NCI-H2107 (cell line): ENCODE measurements around the gene MGLL.

Source experiments
- DNase-seq: peaks from one replicate; lab custom pipeline; 2025; lab: John Stamatoyannopoulos, UW

The MGLL gene

DNA sequence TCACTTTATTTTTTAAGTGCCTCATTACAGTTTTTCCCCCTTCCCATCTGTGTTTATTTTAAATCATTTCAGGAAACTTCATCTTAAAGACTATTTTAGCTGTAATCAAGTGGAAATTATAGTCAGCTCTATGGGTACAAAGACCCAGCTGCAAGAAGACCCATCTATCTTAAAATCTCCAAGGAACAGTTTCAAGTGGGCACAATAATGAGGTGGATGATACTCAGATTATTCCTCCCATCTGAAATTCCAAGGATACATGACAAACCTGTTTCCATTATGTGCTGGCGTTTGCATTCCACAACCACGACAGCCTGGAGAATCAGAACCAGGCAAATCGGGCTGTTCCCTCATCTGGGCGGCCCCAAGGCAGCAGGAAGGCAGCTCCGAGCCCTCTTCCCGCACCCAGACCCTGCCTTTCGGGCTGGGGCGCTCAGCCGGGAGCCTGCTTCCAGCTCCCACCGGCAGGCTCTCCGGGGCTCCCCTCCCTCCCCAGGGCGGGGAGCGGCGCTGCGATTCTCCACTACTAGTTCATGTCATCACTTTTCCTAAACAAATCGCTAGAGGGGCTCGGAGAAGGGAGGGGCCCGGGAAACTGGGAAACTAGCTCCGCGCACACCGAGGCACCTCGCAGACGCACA is at the start of gene MGLL:
Gene MGLL, minus strand, starts transcription at position 475 of the 641 bp plus-strand sequence. Its CDS starts 197 bp downstream, at position 278.
- DNase-seq: no peak

GRCh38 chr3:127870156-127870555 is 47.8 kb upstream of the MGLL start:
- DNase-seq: no peak

DNA sequence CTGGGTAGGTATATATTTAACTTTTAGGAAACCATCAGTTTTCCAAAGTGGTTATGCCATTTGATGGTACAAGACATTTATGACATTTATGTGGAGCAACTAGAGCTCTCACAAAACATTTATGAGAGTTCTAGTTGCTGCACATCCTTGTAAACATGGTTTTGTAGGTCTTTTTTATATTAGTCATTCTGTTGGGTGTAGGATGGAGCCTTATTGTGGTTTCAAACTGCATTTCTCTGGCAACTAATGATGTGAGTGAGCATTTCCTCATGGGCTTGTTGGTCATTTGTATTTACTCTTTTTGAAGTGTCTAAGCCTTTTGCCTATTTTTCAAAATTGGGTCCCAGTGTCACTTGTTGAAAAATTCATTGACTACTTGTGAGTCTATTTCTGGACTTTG is 45.7 kb upstream of the MGLL start:
- no peak for DNase-seq

- DNase-seq: no peak
These were observed 45.1 kb upstream of the MGLL start for GRCh38 chr3:127867412-127867811.

- no peak for DNase-seq
These were observed 43.6 kb upstream of the MGLL start for GRCh38 chr3:127865941-127866340.

DNA sequence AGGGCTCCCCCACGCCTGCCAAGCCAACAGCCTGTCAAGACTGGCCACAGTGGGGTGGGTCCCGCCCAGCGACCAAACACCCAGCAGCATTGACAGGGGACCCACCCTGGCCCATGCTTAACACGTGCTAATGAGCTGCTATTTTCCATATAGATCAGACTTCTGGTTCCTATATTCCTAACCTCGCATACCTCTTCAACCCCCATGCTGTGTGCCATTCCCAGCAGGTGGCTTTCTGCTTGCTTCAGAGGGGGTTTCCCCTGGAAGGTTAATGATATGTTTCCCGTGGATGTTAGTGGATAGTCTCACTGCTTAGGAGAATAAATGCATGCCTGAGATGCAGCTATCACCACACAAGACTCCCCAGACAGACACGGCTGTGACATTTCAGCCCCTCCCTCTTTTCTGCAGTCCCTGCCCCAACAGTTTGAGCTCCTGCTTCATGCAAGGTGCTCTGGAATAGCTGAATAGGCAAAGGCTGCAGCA is 37.9 kb upstream of the MGLL start:
- DNase-seq: no peak

GRCh38 chr3:127859730-127860129 is 37.4 kb upstream of the MGLL start:
- no peak for DNase-seq

DNA sequence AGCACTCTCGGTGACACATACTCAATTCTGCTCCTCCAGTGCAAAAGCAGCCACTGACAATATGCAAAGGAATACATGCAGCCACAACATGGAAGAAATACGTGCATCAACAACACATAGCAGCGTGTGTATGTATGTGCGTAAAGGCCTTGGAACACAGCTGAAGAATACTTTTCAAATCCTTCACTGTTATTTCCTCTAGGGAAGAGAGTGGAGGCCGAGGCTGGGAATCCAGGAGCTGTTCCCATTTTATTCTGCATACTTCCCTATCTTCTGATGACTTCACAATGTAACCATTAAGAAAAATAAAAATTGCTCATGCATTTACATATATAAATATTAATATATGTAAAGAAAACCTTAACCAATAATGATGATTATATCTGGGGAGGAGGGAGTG is 36.6 kb upstream of the MGLL start:
- DNase-seq: no peak

GRCh38 chr3:127858521-127858920 is 36.2 kb upstream of the MGLL start:
- no peak for DNase-seq

DNA sequence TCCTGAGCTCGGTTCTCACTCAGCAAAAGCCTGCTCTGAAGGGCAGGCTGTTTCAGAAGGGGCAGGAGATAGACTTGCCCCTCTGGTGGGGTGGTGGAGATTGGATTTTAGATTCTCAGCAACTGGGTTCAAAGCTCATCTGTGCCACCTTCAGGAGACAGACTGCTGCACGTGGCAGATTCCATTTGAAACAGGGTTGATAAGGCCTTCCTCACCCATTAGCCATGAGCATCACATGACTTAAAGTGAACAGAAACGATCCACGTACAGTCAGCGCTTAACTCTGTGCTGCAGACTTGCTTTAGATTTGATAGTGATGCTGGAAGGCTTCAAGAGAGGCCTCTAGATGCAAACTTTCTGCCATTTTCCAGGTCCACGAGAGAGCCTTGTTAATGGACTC is 35.0 kb upstream of the MGLL start:
- no peak for DNase-seq

- DNase-seq: no peak
These were observed 34.5 kb upstream of the MGLL start for GRCh38 chr3:127856801-127857200.

GRCh38 chr3:127855246-127855645 is 32.9 kb upstream of the MGLL start:
- no peak for DNase-seq

- no peak for DNase-seq
These were observed 31.4 kb upstream of the MGLL start for GRCh38 chr3:127853681-127854080.

- peak; percentile 42 for DNase-seq
These were observed 29.6 kb upstream of the MGLL start for GRCh38 chr3:127851899-127852298.

GRCh38 chr3:127849368-127849767 is 27.1 kb upstream of the MGLL start:
- DNase-seq: no peak

DNA sequence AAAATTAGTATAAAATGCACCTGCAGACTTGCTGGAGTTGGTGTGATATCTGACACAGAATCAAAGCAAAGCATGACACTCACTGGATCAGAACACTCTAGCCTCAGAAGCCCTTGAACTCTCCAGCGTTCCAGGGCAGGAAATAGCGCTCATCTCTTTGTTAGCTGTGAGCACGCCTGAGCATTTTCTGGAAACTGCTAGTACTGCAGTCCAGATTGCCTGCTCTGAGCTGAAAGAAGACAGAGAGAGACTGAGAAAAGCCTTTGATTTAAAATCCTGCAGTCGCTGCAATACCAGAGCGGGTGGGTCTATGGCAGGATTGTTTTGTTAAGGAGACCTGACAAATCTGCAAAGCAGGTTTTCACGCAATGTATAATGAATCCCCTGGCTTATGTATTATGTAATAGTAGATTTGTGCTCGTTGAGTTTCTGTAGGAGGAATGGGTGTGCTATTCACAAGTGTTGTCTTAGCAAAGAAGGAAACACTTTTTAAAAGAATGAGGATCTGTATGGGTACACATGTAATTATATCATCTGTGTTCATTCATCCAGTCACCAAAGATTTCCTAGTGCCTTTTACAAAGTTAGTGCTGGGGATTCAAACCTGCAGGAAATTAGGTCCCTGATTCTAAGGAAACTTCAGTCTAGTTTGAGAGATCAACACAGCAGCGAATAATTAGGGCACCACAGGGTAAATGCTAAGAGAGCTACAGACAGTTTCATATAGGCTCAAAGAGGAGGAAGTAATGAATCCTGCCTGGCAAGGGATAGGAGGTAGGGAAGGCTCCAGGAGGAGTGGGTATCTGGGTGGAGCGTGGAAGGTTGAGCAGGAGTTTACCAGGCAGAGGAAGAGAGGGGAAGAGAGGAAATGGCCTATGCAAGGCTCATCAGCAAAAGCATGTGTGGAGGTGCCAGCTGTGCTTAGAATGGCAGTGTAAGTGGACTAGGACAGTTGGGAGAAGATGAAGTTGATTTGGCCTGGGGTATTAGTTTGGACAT is 26.1 kb upstream of the MGLL start:
- DNase-seq: no peak

DNA sequence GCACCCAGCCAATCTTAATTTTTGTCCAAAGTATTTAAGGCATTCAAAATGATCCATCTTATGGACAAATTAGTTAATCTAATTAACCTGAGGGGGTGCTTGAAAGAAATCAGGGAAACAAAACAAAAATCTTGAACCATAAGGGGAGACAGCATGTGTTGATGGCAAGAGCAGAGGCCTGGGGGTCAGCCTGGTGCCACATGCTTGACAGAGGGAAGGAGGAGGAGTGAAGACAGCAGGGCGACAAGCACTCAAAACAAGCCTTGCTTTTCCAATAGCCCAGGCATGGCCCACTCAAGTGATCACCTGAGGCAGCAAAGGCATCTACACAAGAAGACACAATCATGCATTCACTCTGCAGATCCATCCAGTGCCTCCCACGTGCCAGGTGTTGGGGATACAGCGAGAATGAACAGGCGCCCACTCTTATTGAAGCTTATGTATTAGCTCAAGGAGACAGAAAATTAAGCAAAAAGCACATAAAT is 25.0 kb upstream of the MGLL start:
- DNase-seq: no peak

- no peak for DNase-seq
These were observed 24.3 kb upstream of the MGLL start for GRCh38 chr3:127846576-127846975.

- DNase-seq: no peak
These were observed 22.1 kb upstream of the MGLL start for GRCh38 chr3:127844326-127844942.

GRCh38 chr3:127840671-127841070 is 18.4 kb upstream of the MGLL start:
- DNase-seq: no peak

- DNase-seq: no peak
These were observed 16.8 kb upstream of the MGLL start for GRCh38 chr3:127839099-127839498.
